ENCODE data around the gene FLAD1.

FLAD1 gene

GRCh38 chr1:154982897-154983648 is at the start of gene FLAD1:
Gene FLAD1, plus strand, starts transcription at chr1:154983344. Its CDS starts 351 bp downstream, at chr1:154983695.
- DNase-seq = peak; percentile 98

- DNase-seq = no peak
These were observed 48.7 kb upstream of the FLAD1 start for GRCh38 chr1:154934358-154934948.

GRCh38 chr1:154935749-154936554 is 47.2 kb upstream of the FLAD1 start:
- DNase-seq = no peak

GRCh38 chr1:154936555-154937084 is 46.5 kb upstream of the FLAD1 start, which contains the start of gene PMVK:
Gene PMVK, minus strand, starts transcription at chr1:154936719. Its CDS starts 34 bp downstream, at chr1:154936685.
- peak; percentile 96 for DNase-seq

- peak; percentile 94 for DNase-seq
These were observed 45.8 kb upstream of the FLAD1 start for GRCh38 chr1:154937085-154937987.

GRCh38 chr1:154937988-154938386 is 45.2 kb upstream of the FLAD1 start:
- DNase-seq = peak; percentile 9

- DNase-seq = peak; percentile 10
These were observed 44.3 kb upstream of the FLAD1 start for GRCh38 chr1:154938604-154939399.

- DNase-seq = no peak
These were observed 43.0 kb upstream of the FLAD1 start for GRCh38 chr1:154940213-154940560.

GRCh38 chr1:154940651-154941194 is 42.4 kb upstream of the FLAD1 start:
- DNase-seq = no peak

- DNase-seq = peak; percentile 29
These were observed 41.7 kb upstream of the FLAD1 start for GRCh38 chr1:154941333-154942013.

GRCh38 chr1:154943649-154944400 is 39.3 kb upstream of the FLAD1 start:
- peak; percentile 42 for DNase-seq

- no peak for DNase-seq
These were observed 38.6 kb upstream of the FLAD1 start for GRCh38 chr1:154944401-154945159.

- DNase-seq = no peak
These were observed 37.8 kb upstream of the FLAD1 start for GRCh38 chr1:154945160-154945961.

GRCh38 chr1:154945962-154946850 is 36.9 kb upstream of the FLAD1 start:
- no peak for DNase-seq

- DNase-seq = no peak
These were observed 35.1 kb upstream of the FLAD1 start for GRCh38 chr1:154948079-154948478.

GRCh38 chr1:154951901-154952657 is 31.1 kb upstream of the FLAD1 start:
- no peak for DNase-seq
